Measurements from ENCODE around the gene GNG12.
A peak's percentile ranks its signal among the peaks of the same experiment; 100 is the strongest.

GNG12 gene

GRCh38 chr1:67839826-67840225 is 6.6 kb upstream of the GNG12 start:
- DNase-seq: no peak

- DNase-seq: no peak
Measured at GRCh38 chr1:67838180-67838910, 5.1 kb upstream of the GNG12 start.

DNA sequence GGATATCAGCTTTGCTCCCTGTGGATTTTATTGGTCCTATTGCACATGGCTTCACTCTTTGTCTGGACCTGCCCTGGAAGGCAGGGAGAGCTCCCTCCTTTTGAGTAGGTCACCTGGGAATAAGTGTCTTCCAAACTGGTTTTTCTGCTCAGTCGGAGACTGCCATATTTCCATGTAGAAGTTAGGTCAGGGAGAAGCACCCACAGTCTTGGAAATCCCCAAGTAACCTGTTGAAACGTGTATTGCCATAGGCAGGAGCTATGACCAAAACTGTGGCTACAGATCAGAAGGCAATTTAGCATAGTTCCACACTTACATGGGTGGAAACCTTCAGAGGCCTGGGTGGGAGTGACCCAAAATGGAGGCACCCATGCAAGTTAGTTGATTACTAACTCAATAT is 3.5 kb upstream of the GNG12 start:
- DNase-seq: no peak

DNA sequence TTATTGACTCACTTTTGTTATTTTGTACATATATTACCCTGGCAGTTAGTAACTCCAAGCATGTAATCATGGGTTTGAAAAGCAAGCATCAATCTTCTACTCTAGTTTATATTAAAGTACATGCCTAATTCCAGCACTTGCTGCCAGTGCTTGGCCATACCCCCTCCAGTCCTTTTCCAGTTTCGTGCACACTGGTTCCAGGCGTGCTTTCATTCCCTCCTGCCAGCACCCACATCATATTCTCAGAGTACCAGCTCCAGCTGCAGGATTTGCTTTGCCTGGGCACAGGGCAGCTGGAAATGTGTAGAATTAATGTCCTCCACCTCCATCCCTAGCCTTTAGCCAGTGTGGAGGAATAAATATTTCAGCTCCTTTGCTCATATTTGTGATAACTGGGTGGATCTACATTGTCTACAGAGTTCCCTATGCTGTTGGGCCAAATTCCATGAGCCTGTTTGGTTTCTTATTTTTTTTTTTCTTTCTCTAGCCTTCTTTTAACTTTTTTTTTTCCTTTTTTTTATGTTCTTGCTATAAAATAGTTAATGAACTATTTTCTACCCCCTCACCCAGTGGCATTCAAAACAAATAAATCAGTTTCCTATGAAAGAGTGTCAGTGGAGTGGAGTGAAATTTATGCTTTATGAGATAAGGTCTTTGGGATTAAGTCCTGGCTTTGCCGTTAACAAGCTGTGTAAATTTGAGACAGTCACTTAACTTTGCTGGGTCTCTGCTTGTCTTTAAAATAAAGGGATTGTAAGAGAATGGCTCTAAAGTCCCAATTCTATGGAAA is 2.6 kb upstream of the GNG12 start:
- DNase-seq: no peak

DNA sequence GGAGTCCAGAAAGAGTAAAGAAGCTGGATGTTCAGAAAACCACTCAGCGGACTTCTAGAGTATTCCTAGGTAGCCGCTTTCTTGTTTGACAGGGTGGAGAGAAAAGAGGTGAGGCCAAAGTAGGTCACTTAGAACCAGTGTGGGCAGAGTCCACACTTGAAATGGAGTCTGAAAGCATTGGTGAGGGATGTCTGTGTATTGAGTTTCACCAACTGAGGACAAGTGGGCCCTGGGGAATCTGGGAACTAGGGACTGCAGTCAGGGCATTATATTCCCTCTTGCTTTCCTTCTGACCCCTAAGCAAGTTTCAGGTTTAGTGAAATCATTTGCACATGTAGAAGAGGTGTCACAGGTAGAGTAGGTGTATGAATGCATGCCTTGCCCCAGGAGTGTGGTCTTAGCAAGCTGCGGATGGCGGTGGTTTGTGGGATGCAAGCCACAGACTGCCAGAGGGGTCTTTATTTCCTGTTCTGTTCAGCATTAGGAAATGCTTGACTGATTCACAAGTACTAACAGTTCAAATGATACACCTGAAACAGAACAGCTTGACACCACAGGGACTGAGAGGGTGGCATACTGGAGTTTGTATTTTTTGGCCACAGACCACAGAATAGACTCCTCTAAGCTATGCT is 1.1 kb upstream of the GNG12 start:
- DNase-seq: peak; percentile 65

DNA sequence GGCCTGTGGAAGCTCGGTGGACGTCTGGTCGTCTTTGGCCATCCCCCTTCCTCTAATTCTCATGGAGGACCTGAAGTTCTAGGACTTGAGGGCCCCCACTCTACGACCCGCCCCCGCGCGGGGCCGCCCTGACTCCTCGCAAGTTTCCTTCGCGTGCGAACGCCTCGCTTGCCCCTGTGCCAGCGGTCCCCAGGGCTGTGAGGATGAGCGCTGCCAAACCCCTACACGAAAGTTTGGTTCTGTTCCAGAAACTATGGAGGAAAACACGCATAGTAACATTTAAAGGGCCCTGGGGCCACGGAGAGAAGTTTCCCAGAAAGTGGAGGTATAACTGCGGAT is 304 bp upstream of the GNG12 start:
- DNase-seq: no peak

GRCh38 chr1:67831850-67832513 is 1.3 kb downstream of the GNG12 start:
- no peak for DNase-seq

GRCh38 chr1:67830928-67831830 is 2.1 kb downstream of the GNG12 start:
- DNase-seq: no peak

DNA sequence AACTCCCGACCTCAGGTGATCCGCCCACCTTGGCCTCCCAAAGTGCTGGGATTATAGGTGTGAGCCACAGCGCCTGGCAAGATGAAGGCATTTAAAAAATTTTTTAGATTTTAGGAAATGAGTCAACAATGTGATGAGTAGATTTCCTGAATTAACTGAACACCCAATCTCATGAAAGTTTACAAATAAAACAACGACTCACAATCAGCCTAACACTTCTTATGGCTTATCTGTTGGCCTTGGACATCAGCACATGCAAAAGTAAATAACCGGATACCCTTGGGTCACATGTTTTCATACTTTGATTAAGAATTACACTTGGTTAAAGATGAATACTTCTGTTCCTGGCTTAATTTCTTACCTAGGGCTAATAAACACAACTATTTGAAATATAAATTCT is 3.0 kb downstream of the GNG12 start:
- no peak for DNase-seq

GRCh38 chr1:67827688-67828087 is 5.6 kb downstream of the GNG12 start:
- no peak for DNase-seq

- no peak for DNase-seq
Measured at GRCh38 chr1:67825591-67825990, 7.7 kb downstream of the GNG12 start.

DNA sequence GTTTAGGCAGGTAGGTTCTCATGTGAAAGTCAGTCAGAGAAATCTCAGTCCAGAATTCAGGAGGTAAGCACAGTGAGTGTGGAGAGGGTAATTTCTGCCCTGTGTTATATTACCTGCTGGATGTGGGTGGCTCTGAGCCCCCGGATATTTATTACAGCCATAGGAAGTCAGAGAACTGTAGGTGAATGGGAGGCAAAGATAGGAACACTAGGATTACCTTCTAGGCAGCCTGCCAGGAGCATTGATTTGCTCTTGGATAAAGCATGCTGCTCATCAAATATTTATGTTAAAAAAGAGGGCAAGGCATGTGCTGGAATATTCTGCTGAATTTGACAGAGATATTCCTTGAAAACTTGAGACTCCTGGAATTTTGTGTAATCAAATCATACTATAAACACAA is 8.5 kb downstream of the GNG12 start:
- DNase-seq: no peak

DNA sequence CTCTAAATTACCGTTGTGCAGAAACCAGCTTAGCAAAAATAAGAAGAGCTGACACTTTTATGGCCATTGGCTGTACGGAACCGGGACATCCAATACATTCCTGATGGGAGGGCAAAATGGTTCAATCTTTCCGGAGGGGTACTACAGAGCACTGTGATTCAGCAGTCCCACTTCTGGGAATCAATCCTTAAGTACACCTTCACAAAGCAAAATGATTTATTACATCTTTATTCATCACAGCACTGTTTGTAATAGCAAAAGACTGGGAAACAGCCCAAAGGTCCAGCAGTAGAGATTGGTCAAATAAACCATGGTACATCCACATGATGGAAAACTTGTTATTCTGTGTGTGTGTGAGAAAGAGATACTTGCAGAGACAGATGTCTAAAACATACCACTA is 9.7 kb downstream of the GNG12 start:
- DNase-seq: no peak

GRCh38 chr1:67821263-67821662 is 12.0 kb downstream of the GNG12 start:
- DNase-seq: no peak

DNA sequence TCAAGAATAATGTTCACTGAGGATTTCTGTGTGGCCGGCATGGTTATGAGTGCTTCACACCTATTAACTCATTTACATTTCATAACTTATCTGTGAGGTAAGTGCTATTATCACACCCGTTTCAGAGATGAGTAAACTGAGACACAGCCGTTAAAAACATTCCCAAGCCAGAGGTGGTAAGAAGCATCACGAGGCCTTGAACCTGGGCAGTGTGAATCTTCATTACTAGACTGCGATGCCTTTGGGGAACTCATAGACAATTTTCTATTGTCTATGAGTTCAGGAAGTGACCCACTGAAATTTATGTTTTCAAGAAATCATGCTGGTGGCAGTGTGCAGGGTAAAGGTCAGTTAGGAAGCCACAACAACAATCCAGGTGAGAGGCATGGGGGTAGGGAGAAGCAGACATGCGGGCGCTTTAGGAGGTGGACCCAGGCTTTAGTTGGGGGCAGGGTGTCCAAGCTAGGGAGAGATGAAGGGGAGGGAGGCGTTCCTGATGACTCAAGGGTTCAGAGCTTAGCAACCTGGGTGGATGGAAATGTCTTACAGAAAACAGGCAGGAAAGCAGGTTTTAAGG is 14.5 kb downstream of the GNG12 start:
- DNase-seq: no peak

GRCh38 chr1:67818162-67818561 is 15.1 kb downstream of the GNG12 start:
- DNase-seq: no peak

- DNase-seq: no peak
Measured at GRCh38 chr1:67817319-67817718, 15.9 kb downstream of the GNG12 start.

- DNase-seq: no peak
Measured at GRCh38 chr1:67816506-67816905, 16.8 kb downstream of the GNG12 start.

DNA sequence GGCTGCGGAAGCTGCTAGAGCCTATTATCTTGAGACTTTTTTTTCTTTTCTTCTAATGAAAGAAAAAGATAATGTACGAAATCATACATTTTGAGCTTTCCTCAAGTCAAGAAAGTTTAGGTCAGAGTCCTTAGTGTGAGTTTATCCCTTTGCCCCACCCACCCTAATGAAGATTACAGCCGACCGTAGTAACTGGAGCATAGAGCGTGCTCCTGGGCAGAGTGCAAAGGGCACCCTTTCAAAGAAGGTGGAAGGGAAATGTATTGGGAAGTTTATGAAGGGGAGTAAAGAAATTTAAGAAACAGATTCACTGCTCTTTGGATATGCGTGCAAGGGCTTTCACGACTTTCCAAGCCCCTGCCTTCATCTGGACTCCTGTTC is 17.2 kb downstream of the GNG12 start:
- no peak for DNase-seq

DNA sequence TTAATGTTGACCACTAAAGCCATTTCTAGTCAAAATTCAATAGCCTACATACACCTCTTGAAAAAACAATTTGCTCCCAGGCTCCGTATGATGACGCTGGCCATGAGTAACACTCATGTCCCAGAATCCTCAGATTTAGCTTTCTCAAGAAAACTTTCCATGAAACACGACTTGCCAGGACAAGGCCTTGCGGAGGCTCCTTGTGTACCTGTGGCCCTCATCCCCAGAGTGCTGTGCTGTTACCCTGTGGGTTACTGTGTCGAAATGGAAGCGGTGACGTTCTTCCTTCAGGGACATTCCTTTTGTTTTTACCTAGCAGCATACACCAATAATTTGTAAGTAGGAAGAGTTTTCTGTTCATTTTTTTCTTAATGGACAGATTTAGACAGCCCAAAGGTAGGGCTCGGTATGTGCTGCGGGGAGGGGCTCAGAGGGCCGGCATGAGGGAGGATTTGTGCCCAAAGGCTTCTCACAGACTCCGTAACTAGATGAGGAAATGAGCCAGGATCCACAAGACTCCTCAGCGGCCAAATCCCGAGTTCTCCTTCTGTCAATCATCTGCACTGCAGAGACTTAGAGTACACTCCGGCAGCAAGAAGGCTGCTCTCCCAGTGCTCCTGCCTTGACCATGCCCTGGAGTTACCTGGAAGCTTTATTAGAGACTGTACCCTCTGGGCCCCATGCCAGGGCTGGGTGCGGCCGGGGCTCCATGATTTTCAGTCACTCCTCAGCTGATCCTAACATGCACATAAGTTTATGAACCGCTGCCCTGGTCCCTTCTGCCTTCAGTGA is 17.8 kb downstream of the GNG12 start:
- DNase-seq: no peak

GRCh38 chr1:67814121-67814772 is 19.0 kb downstream of the GNG12 start:
- no peak for DNase-seq
